WTC11 (cell line): ENCODE measurements around the gene CLASP2.

ENCODE experiments used
- JAZF1 ChIP-seq: fragments of 250-450 bp; sonication (Bioruptor Pico); IDR thresholded peaks from 2 replicates; pipeline ENCODE4 v1.9.0; 2021; ENCODE audit warnings: moderate library complexity, mild to moderate bottlenecking, inconsistent platforms
- JUN ChIP-seq: sonication (generic); formaldehyde crosslinking; IDR thresholded peaks from 2 replicates; pipeline ENCODE4 v1.8.0; 2023; ENCODE audit warnings: mild to moderate bottlenecking, missing genetic modification reagents
- TF ChIP-seq, protein P1 (sequence below): fragments of 200-600 bp; IDR thresholded peaks from 2 replicates; pipeline ENCODE4 v1.8.0; 2022; ENCODE audit warnings: antibody characterized with exemption

DNA sequence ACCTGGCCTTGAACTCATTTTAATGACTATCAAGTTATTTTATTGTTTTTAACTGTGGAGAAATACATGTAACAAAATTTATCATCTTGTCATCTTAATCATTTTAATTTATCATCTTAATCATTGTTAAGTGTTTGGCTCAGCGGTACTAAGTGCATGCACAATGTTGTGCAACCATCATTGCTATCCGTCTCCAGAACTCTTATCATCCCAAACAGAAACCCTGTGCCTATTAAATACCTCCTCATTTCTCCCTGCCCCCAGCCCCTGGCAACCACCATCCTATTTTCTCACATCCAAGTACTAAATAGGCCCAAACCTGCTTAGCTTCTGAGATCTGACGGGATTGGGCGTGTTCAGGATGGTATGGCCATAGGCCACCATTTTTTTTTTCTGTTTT, 226.3 kb downstream of the CLASP2 start:
- TF ChIP-seq JAZF1 (CRISPR knock-in tag) = no peak
- TF ChIP-seq, protein P1, sequence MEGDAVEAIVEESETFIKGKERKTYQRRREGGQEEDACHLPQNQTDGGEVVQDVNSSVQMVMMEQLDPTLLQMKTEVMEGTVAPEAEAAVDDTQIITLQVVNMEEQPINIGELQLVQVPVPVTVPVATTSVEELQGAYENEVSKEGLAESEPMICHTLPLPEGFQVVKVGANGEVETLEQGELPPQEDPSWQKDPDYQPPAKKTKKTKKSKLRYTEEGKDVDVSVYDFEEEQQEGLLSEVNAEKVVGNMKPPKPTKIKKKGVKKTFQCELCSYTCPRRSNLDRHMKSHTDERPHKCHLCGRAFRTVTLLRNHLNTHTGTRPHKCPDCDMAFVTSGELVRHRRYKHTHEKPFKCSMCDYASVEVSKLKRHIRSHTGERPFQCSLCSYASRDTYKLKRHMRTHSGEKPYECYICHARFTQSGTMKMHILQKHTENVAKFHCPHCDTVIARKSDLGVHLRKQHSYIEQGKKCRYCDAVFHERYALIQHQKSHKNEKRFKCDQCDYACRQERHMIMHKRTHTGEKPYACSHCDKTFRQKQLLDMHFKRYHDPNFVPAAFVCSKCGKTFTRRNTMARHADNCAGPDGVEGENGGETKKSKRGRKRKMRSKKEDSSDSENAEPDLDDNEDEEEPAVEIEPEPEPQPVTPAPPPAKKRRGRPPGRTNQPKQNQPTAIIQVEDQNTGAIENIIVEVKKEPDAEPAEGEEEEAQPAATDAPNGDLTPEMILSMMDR = no peak
- TF ChIP-seq JUN = no peak
